Neuronal stem cell (in vitro differentiated cells): ENCODE measurements around the gene SFXN4.

ENCODE experiments used
- DNase-seq: peaks from one replicate; pipeline ENCODE4 v3.0.0-alpha.2; 2013; ENCODE audit warnings: low spot score
- H2AFZ ChIP-seq: one replicate; pipeline ENCODE4 v1.6.1; 2013; ENCODE audit warnings: mild to moderate bottlenecking, low read length, inconsistent platforms
- H2AK5ac ChIP-seq: 2 replicates; pipeline ENCODE4 v1.6.1; 2013; ENCODE audit warnings: low read depth, mild to moderate bottlenecking, inconsistent platforms, low read length, moderate library complexity, mixed read lengths
- H2BK120ac ChIP-seq: 2 replicates; pipeline ENCODE4 v1.6.1; 2013; ENCODE audit warnings: low read depth, mild to moderate bottlenecking, inconsistent platforms, low read length, moderate library complexity, mixed read lengths
- H2BK12ac ChIP-seq: one replicate; pipeline ENCODE4 v1.6.1; 2013; ENCODE audit warnings: low read length, inconsistent platforms
- H2BK15ac ChIP-seq: 2 replicates; pipeline ENCODE4 v1.6.1; 2013; ENCODE audit warnings: mild to moderate bottlenecking, low read length, inconsistent platforms, mixed read lengths
- H2BK5ac ChIP-seq: one replicate; pipeline ENCODE4 v1.6.1; 2013; ENCODE audit warnings: inconsistent platforms, mild to moderate bottlenecking, low read length, moderate library complexity
- H3K14ac ChIP-seq: one replicate; pipeline ENCODE4 v1.6.1; 2013; ENCODE audit warnings: low read length, inconsistent platforms
- H3K18ac ChIP-seq: 2 replicates; pipeline ENCODE4 v1.6.1; 2013; ENCODE audit warnings: low read length, inconsistent platforms
- H3K23ac ChIP-seq: 2 replicates; pipeline ENCODE4 v1.6.1; 2013; ENCODE audit warnings: low read depth, mild to moderate bottlenecking, mixed read lengths, low read length, inconsistent platforms; ENCODE audit not compliant: poor library complexity
- H3K27ac ChIP-seq: replicated peaks from 3 replicates; pipeline ENCODE4 v1.5.1; 2013; ENCODE audit warnings: low read length, inconsistent platforms
- H3K27me3 ChIP-seq, 3 experiments: 2 replicates each; pipeline ENCODE4 v1.6.1; 2013; ENCODE audit warnings: low read length in 3 of 3, mild to moderate bottlenecking in 2 of 3, inconsistent platforms in 1 of 3, low read depth in 1 of 3, mixed read lengths in 1 of 3, moderate library complexity in 1 of 3; ENCODE audit not compliant: control insufficient read depth in 3 of 3, insufficient read depth in 3 of 3
- H3K36me3 ChIP-seq, 2 donors: replicated peaks in 1 of 2; 2 replicates each; pipeline ENCODE4 v1.6.1; 2013; ENCODE audit warnings: low read length in 2 of 2; ENCODE audit not compliant: control insufficient read depth in 2 of 2, insufficient read depth in 2 of 2
- H3K4ac ChIP-seq: 2 replicates; pipeline ENCODE4 v1.6.1; 2013; ENCODE audit warnings: inconsistent platforms, mild to moderate bottlenecking, low read length, moderate library complexity
- H3K4me1 ChIP-seq, 2 donors: 1 replicate in 1 of 2; 2 replicates in 1 of 2; pipeline ENCODE4 v1.6.1; 2013; ENCODE audit warnings: low read length in 2 of 2, low read depth in 1 of 2; ENCODE audit not compliant: control insufficient read depth in 2 of 2, insufficient read depth in 1 of 2
- H3K4me2 ChIP-seq: one replicate; pipeline ENCODE4 v1.6.1; 2013; ENCODE audit warnings: mild to moderate bottlenecking, low read length, inconsistent platforms; ENCODE audit not compliant: insufficient read depth, poor library complexity, severe bottlenecking
- H3K4me3 ChIP-seq, 2 donors: 2 replicates each; pipeline ENCODE4 v1.5.1; 2013; ENCODE audit warnings: low read length in 2 of 2, mild to moderate bottlenecking in 2 of 2, inconsistent platforms in 1 of 2, moderate library complexity in 1 of 2
- H3K79me1 ChIP-seq: one replicate; pipeline ENCODE4 v1.6.1; 2013; ENCODE audit warnings: low read depth, mild to moderate bottlenecking, inconsistent platforms, low read length, moderate library complexity
- H3K9ac ChIP-seq: one replicate; pipeline ENCODE4 v1.6.1; 2013; ENCODE audit warnings: mild to moderate bottlenecking, low read depth, low read length, inconsistent platforms; ENCODE audit not compliant: poor library complexity
- H3K9me3 ChIP-seq, 2 donors: replicated peaks in 1 of 2; 2 replicates each; pipeline versions ENCODE3 to v1.6.1; 2013; ENCODE audit warnings: low read length in 2 of 2, mild to moderate bottlenecking in 2 of 2, inconsistent platforms in 1 of 2, low read depth in 1 of 2, mixed read lengths in 1 of 2, moderate library complexity in 1 of 2; ENCODE audit not compliant: control insufficient read depth in 2 of 2, insufficient read depth in 1 of 2
- H4K8ac ChIP-seq: one replicate; pipeline ENCODE4 v1.6.1; 2013; ENCODE audit warnings: low read depth, mild to moderate bottlenecking, inconsistent platforms, low read length, moderate library complexity
- H4K91ac ChIP-seq: one replicate; pipeline ENCODE4 v1.6.1; 2013; ENCODE audit warnings: low read length, low read depth, mild to moderate bottlenecking, inconsistent platforms; ENCODE audit not compliant: poor library complexity
- WGBS, 2 donors: extraction: QIAGEN DNeasy Blood & Tissue Kit; methylation state at CpG; one replicate each; pipeline ENCODE4 v1.1.7; 2013; ENCODE audit warnings: missing lambda C conversion rate in 2 of 2, mixed read lengths in 1 of 2; ENCODE audit not compliant: insufficient read length in 2 of 2, insufficient replicate concordance in 1 of 2; ENCODE audit errors: extremely low coverage in 2 of 2; 5-methylcytosine and 5-hydroxymethylcytosine counted together

SFXN4 gene

GRCh38 chr10:119167041-119167440 is 1.5 kb upstream of the SFXN4 start:
- H2AFZ ChIP-seq: no peak overlapping the region
- H2BK120ac ChIP-seq: no peak overlapping the region
- H3K4me1 ChIP-seq: peaks cover 10 to 12% of the 10 kb centered on the region in 2 donors
- no peak overlapping the region for H3K4me2 ChIP-seq
- peaks cover 2% of the 10 kb centered on the region for H3K79me1 ChIP-seq
- no peak overlapping the region for H3K4ac ChIP-seq
- peaks cover 0 to 2% (median 0%) of the 10 kb centered on the region in 3 experiments for H3K27me3 ChIP-seq
- no peak overlapping the region for H3K4me3 ChIP-seq
- no peak overlapping the region for H3K23ac ChIP-seq
- H3K9ac ChIP-seq: no peak overlapping the region
- H2AK5ac ChIP-seq: no peak overlapping the region
- no peak overlapping the region for H3K27ac ChIP-seq
- no peak overlapping the region for H4K8ac ChIP-seq
- H2BK15ac ChIP-seq: no peak overlapping the region
- DNase-seq: no peak
- peaks cover 22 to 54% of the 10 kb centered on the region in 2 donors for H3K36me3 ChIP-seq
- no peak overlapping the region for H2BK12ac ChIP-seq
- peaks cover 0 to 1% of the 10 kb centered on the region in 2 donors for H3K9me3 ChIP-seq
- no peak overlapping the region for H4K91ac ChIP-seq
- no peak overlapping the region for H3K14ac ChIP-seq
- H2BK5ac ChIP-seq: no peak overlapping the region
- 100% methylated on average over 1 of the region's 8 CpGs; no CpG with 5 or more reads in 1 of the 2 donors for WGBS, 2 donors
- H3K18ac ChIP-seq: no peak overlapping the region

GRCh38 chr10:119166564-119166963 is 1.1 kb upstream of the SFXN4 start:
- peaks cover 10 to 12% of the 10 kb centered on the region in 2 donors for H3K4me1 ChIP-seq
- H3K27me3 ChIP-seq: peaks cover 0 to 2% (median 0%) of the 10 kb centered on the region in 3 experiments
- no peak overlapping the region for H3K9ac ChIP-seq
- DNase-seq: no peak
- no peak overlapping the region for H4K8ac ChIP-seq
- no peak overlapping the region for H3K18ac ChIP-seq
- H2AFZ ChIP-seq: no peak overlapping the region
- H3K23ac ChIP-seq: no peak overlapping the region
- no peak overlapping the region for H2BK12ac ChIP-seq
- H2BK15ac ChIP-seq: no peak overlapping the region
- H3K14ac ChIP-seq: no peak overlapping the region
- H3K36me3 ChIP-seq: peaks cover 19 to 53% of the 10 kb centered on the region in 2 donors
- H3K9me3 ChIP-seq: no peaks in the 10 kb centered on the region
- peaks cover 2% of the 10 kb centered on the region for H3K79me1 ChIP-seq
- H3K27ac ChIP-seq: no peak overlapping the region
- H4K91ac ChIP-seq: no peak overlapping the region
- no CpG with 5 or more reads among the region's 8 CpGs for WGBS, 2 donors
- H2BK120ac ChIP-seq: no peak overlapping the region
- no peak overlapping the region for H3K4me3 ChIP-seq
- peak overlapping the region; percentile 64 for H2AK5ac ChIP-seq
- H3K4me2 ChIP-seq: no peak overlapping the region
- H2BK5ac ChIP-seq: no peak overlapping the region
- no peak overlapping the region for H3K4ac ChIP-seq

GRCh38 chr10:119166118-119166500 is 595 bp upstream of the SFXN4 start:
- Histone ChIP-seq H2AK5ac (peak overlapping the region; percentile 64), H3K79me1 (peaks cover 2% of the 10 kb centered on the region), H2BK12ac (no peak overlapping the region), H3K4me2 (peak overlapping the region; percentile 98), H3K27ac (no peak overlapping the region), H3K23ac (peak overlapping the region; percentile 98), H3K14ac (no peak overlapping the region), H4K8ac (no peak overlapping the region), H2AFZ (peak overlapping the region; percentile 99), H2BK5ac (peak overlapping the region; percentile 68), H3K36me3 (peaks cover 15 to 51% of the 10 kb centered on the region in 2 donors), H3K18ac (peak overlapping the region; percentile 98), H3K9me3 (no peaks in the 10 kb centered on the region), H2BK120ac (no peak overlapping the region), H3K27me3 (peaks cover 0 to 2% (median 0%) of the 10 kb centered on the region in 3 experiments), H3K4me1 (peaks cover 10 to 12% of the 10 kb centered on the region in 2 donors), H3K4ac (no peak overlapping the region), H3K4me3 (peak overlapping the region; percentile 53 to 90), H3K9ac (peak overlapping the region; percentile 80), H2BK15ac (no peak overlapping the region), H4K91ac (no peak overlapping the region)
- no peak for DNase-seq
- no CpG with 5 or more reads among the region's 7 CpGs for WGBS, 2 donors

- Histone ChIP-seq H3K9me3 (no peaks in the 10 kb centered on the region), H3K27me3 (peaks cover 0 to 2% (median 0%) of the 10 kb centered on the region in 3 experiments), H3K18ac (no peak overlapping the region), H2AK5ac (no peak overlapping the region), H3K79me1 (peaks cover 2% of the 10 kb centered on the region), H3K4me3 (no peak overlapping the region), H3K14ac (no peak overlapping the region), H2BK5ac (no peak overlapping the region), H4K8ac (no peak overlapping the region), H2BK12ac (no peak overlapping the region), H3K4ac (no peak overlapping the region), H3K36me3 (peaks cover 10 to 43% of the 10 kb centered on the region in 2 donors), H3K4me2 (no peak overlapping the region), H4K91ac (no peak overlapping the region), H3K27ac (no peak overlapping the region), H3K23ac (no peak overlapping the region), H2BK120ac (no peak overlapping the region), H2AFZ (no peak overlapping the region), H2BK15ac (no peak overlapping the region), H3K4me1 (peaks cover 10 to 12% of the 10 kb centered on the region in 2 donors), H3K9ac (peak overlapping the region; percentile 27)
- no CpG with 5 or more reads among the region's 5 CpGs for WGBS, 2 donors
- DNase-seq: no peak
Measured at GRCh38 chr10:119162452-119163092, 2.9 kb downstream of the SFXN4 start.
